Measurements from ENCODE around the gene SPOCK2.

GRCh38 chr10:72097448-72098300 lies 9.3 kb upstream of the SPOCK2 start:
- TF ChIP-seq CTCF (IDR thresholded peaks at IDR 0.05; ENCODE audit: poor library complexity, severe bottlenecking) (no peak), SMC3 (conservative IDR thresholded peaks at IDR 0.05; ENCODE audit: poor library complexity) (no peak)
